HEK293 (cell line): ENCODE data around the gene TARS2.

Experiments used
- CTCF ChIA-PET: fragments of 350-600 bp; formaldehyde crosslinking; extraction: SDS; loops from one replicate; lab custom pipeline; 2021; ENCODE audit warnings: antibody characterized with exemption; lab: Yijun Ruan, JAX
- POLR2A ChIA-PET: fragments of 300-600 bp; formaldehyde crosslinking; extraction: SDS; loops from one replicate; lab custom pipeline; 2020; ENCODE audit warnings: antibody characterized with exemption, inconsistent platforms; lab: Yijun Ruan, JAX
- H3K27ac ChIP-seq: fragments of 200-500 bp; sonication (Bioruptor generic); 2 replicates; pipeline ENCODE4 v1.5.1; 2014; ENCODE audit warnings: low read depth, low read length, control low read depth, inconsistent platforms; ENCODE audit errors: extremely low read depth
- H3K36me3 ChIP-seq, 2 experiments: fragments of 200-500 bp in 1 of 2; sonication (Bioruptor generic) in 1 of 2; 1 replicate in 1 of 2; 2 replicates in 1 of 2; pipeline ENCODE4 v1.5.1; 2014 to 2017; ENCODE audit warnings: inconsistent platforms in 2 of 2, low read length in 2 of 2; ENCODE audit not compliant: control insufficient read depth in 2 of 2, insufficient read depth in 1 of 2
- H3K4me1 ChIP-seq: fragments of 200-500 bp; sonication (Bioruptor generic); 2 replicates; pipeline ENCODE4 v1.5.1; 2014; ENCODE audit warnings: mild to moderate bottlenecking, low read length, inconsistent platforms; ENCODE audit not compliant: control insufficient read depth, insufficient read depth
- H3K4me3 ChIP-seq: 2 replicates; pipeline ENCODE4 v1.5.1; 2011; ENCODE audit warnings: low read depth, mild to moderate bottlenecking, control low read depth, low read length, moderate library complexity
- H3K9me3 ChIP-seq: fragments of 200-500 bp; sonication (Bioruptor generic); 2 replicates; pipeline ENCODE4 v1.5.1; 2014; ENCODE audit warnings: low read depth, low read length, inconsistent platforms; ENCODE audit not compliant: control insufficient read depth, insufficient read depth
- GFI1B ChIP-seq: fragments of 450-650 bp; formaldehyde crosslinking; IDR thresholded peaks from 2 replicates; pipeline ENCODE4 v1.5.1; 2016; ENCODE audit warnings: missing biosample characterization, missing genetic modification characterization
- KLF17 ChIP-seq: fragments of 450-650 bp; formaldehyde crosslinking; IDR thresholded peaks from 2 replicates; pipeline ENCODE4 v1.5.1; 2016; ENCODE audit warnings: missing biosample characterization, missing genetic modification characterization
- MZF1 ChIP-seq: fragments of 450-650 bp; formaldehyde crosslinking; IDR thresholded peaks from 2 replicates; pipeline ENCODE4 v1.5.1; 2017; ENCODE audit warnings: missing biosample characterization, missing genetic modification characterization, borderline replicate concordance
- RBAK ChIP-seq: fragments of 450-650 bp; formaldehyde crosslinking; IDR thresholded peaks from 2 replicates; pipeline ENCODE4 v1.5.1; 2016; ENCODE audit warnings: missing biosample characterization, missing genetic modification characterization
- SCRT1 ChIP-seq: fragments of 450-650 bp; formaldehyde crosslinking; IDR thresholded peaks from 2 replicates; pipeline ENCODE4 v1.5.1; 2016; ENCODE audit warnings: missing biosample characterization, missing genetic modification characterization, borderline replicate concordance
- TCF7L2 ChIP-seq: IDR thresholded peaks from 2 replicates; pipeline ENCODE4 v1.6.1; 2011; ENCODE audit warnings: low read depth, mild to moderate bottlenecking, inconsistent platforms, low read length, moderate library complexity, borderline replicate concordance
- TRIM28 ChIP-seq: IDR thresholded peaks from 2 replicates; pipeline ENCODE4 v1.6.1; 2011; ENCODE audit warnings: low read length, control low read depth, borderline replicate concordance
- WT1 ChIP-seq: fragments of 450-650 bp; formaldehyde crosslinking; IDR thresholded peaks from 2 replicates; pipeline ENCODE4 v1.5.1; 2016; ENCODE audit warnings: missing biosample characterization, missing genetic modification characterization
- ZBTB1 ChIP-seq: fragments of 450-650 bp; formaldehyde crosslinking; IDR thresholded peaks from 2 replicates; pipeline ENCODE4 v1.5.1; 2016; ENCODE audit warnings: missing biosample characterization, missing genetic modification characterization
- ZBTB8A ChIP-seq: fragments of 450-650 bp; formaldehyde crosslinking; IDR thresholded peaks from 2 replicates; pipeline ENCODE4 v1.5.1; 2016; ENCODE audit warnings: missing biosample characterization, missing genetic modification characterization
- ZEB2 ChIP-seq: fragments of 450-650 bp; formaldehyde crosslinking; IDR thresholded peaks from 2 replicates; pipeline ENCODE4 v1.5.1; 2016; ENCODE audit warnings: missing biosample characterization, missing genetic modification characterization
- ZIC2 ChIP-seq: fragments of 450-650 bp; formaldehyde crosslinking; IDR thresholded peaks from 2 replicates; pipeline ENCODE4 v1.5.1; 2016; ENCODE audit warnings: missing biosample characterization, missing genetic modification characterization
- ZNF132 ChIP-seq: fragments of 450-650 bp; formaldehyde crosslinking; IDR thresholded peaks from 2 replicates; pipeline ENCODE4 v1.5.1; 2017; ENCODE audit warnings: missing biosample characterization, missing genetic modification characterization, borderline replicate concordance
- ZNF138 ChIP-seq: fragments of 450-650 bp; formaldehyde crosslinking; IDR thresholded peaks from 2 replicates; pipeline ENCODE4 v1.5.1; 2016; ENCODE audit warnings: missing biosample characterization, missing genetic modification characterization, borderline replicate concordance
- ZNF157 ChIP-seq: fragments of 450-650 bp; formaldehyde crosslinking; IDR thresholded peaks from 2 replicates; pipeline ENCODE4 v1.5.1; 2016; ENCODE audit warnings: missing biosample characterization, missing genetic modification characterization
- ZNF16 ChIP-seq: fragments of 450-650 bp; formaldehyde crosslinking; IDR thresholded peaks from 2 replicates; pipeline ENCODE4 v1.5.1; 2016; ENCODE audit warnings: low read depth, missing biosample characterization, missing genetic modification characterization
- ZNF221 ChIP-seq: fragments of 450-650 bp; formaldehyde crosslinking; IDR thresholded peaks from 2 replicates; pipeline ENCODE4 v1.5.1; 2017; ENCODE audit warnings: missing biosample characterization, missing genetic modification characterization, borderline replicate concordance
- ZNF239 ChIP-seq: fragments of 450-650 bp; formaldehyde crosslinking; IDR thresholded peaks from 2 replicates; pipeline ENCODE4 v1.5.1; 2016; ENCODE audit warnings: missing biosample characterization, missing genetic modification characterization
- ZNF274 ChIP-seq, 2 experiments: fragments of 200-500 bp in 1 of 2; fragments of 450-650 bp in 1 of 2; sonication (Bioruptor generic) in 1 of 2; formaldehyde crosslinking in 1 of 2; IDR thresholded peaks; 2 replicates each; pipeline versions ENCODE4 v1.5.1 to v1.6.1; 2014 to 2016; ENCODE audit warnings: borderline replicate concordance in 1 of 2, inconsistent platforms in 1 of 2, low read length in 1 of 2, missing biosample characterization in 1 of 2, missing genetic modification characterization in 1 of 2
- ZNF311 ChIP-seq: fragments of 450-650 bp; formaldehyde crosslinking; IDR thresholded peaks from 2 replicates; pipeline ENCODE4 v1.5.1; 2017; ENCODE audit warnings: missing biosample characterization, missing genetic modification characterization, borderline replicate concordance
- ZNF341 ChIP-seq: fragments of 450-650 bp; formaldehyde crosslinking; IDR thresholded peaks from 2 replicates; pipeline ENCODE4; 2016; ENCODE audit warnings: low read depth, missing biosample characterization, missing genetic modification characterization
- ZNF350 ChIP-seq: fragments of 450-650 bp; formaldehyde crosslinking; IDR thresholded peaks from 2 replicates; pipeline ENCODE4 v1.5.0; 2017; ENCODE audit warnings: missing biosample characterization, mild to moderate bottlenecking, missing genetic modification characterization
- ZNF391 ChIP-seq: fragments of 450-650 bp; formaldehyde crosslinking; IDR thresholded peaks from 2 replicates; pipeline ENCODE4 v1.5.1; 2016; ENCODE audit warnings: low read depth, missing biosample characterization, missing genetic modification characterization, borderline replicate concordance
- ZNF433 ChIP-seq: fragments of 450-650 bp; formaldehyde crosslinking; IDR thresholded peaks from 2 replicates; pipeline ENCODE4 v1.5.1; 2016; ENCODE audit warnings: missing biosample characterization, missing genetic modification characterization, low read depth
- ZNF449 ChIP-seq: fragments of 450-650 bp; formaldehyde crosslinking; IDR thresholded peaks from 2 replicates; pipeline ENCODE4 v1.5.1; 2017; ENCODE audit warnings: missing biosample characterization, mild to moderate bottlenecking, missing genetic modification characterization, moderate library complexity
- ZNF544 ChIP-seq: fragments of 450-650 bp; formaldehyde crosslinking; IDR thresholded peaks from 2 replicates; pipeline ENCODE4 v1.5.0; 2017; ENCODE audit warnings: missing biosample characterization, missing genetic modification characterization
- ZNF555 ChIP-seq: fragments of 450-650 bp; formaldehyde crosslinking; conservative IDR thresholded peaks from 2 replicates; pipeline ENCODE4 v1.5.1; 2017; ENCODE audit warnings: missing biosample characterization, mild to moderate bottlenecking, missing genetic modification characterization, inconsistent platforms
- ZNF707 ChIP-seq: fragments of 450-650 bp; formaldehyde crosslinking; IDR thresholded peaks from 2 replicates; pipeline ENCODE4 v1.5.1; 2016; ENCODE audit warnings: missing biosample characterization, missing genetic modification characterization
- ZNF76 ChIP-seq: fragments of 450-650 bp; formaldehyde crosslinking; IDR thresholded peaks from 2 replicates; pipeline ENCODE4; 2016; ENCODE audit warnings: low read depth, missing biosample characterization, missing genetic modification characterization, borderline replicate concordance
- TF ChIP-seq, protein P1 (sequence below): fragments of 450-650 bp; formaldehyde crosslinking; IDR thresholded peaks from 2 replicates; pipeline ENCODE4 v1.5.0; 2017; ENCODE audit warnings: missing biosample characterization, missing genetic modification characterization, borderline replicate concordance

TARS2 gene

GRCh38 chr1:150441121-150441520 lies 46.1 kb upstream of the TARS2 start:
- POLR2A ChIA-PET, result interaction anchor here (0.5 kb wide), 1 partner anchor 45 kb away, joined by 9 read pairs; no protein-coding TSS in a partner anchor
- H3K9me3 ChIP-seq, result no peaks in the 10 kb centered on the region
- TF ChIP-seq MZF1, result no peak
- TF ChIP-seq ZNF350 (tag by site-specific recombination), result no peak
- TF ChIP-seq ZNF274 (IDR thresholded peaks at IDR 0.05; ENCODE audit: low read length), result no peak
- TF ChIP-seq ZNF274 (tag by site-specific recombination; IDR thresholded peaks at IDR 0.05; ENCODE audit: borderline replicate concordance), result no peak
- no peak for TF ChIP-seq ZNF433
- no peak for TF ChIP-seq ZIC2
- no peak for TF ChIP-seq ZNF138 (tag by site-specific recombination)
- no peak for TF ChIP-seq ZNF707 (tag by site-specific recombination)
- no peak for TF ChIP-seq SCRT1 (tag by site-specific recombination)
- no peak for TF ChIP-seq ZNF555 (tag by site-specific recombination)
- TF ChIP-seq ZNF449 (tag by site-specific recombination), result no peak
- TF ChIP-seq ZNF544 (tag by site-specific recombination), result no peak
- no peak for TF ChIP-seq ZNF76 (tag by site-specific recombination)
- TF ChIP-seq, protein P1, sequence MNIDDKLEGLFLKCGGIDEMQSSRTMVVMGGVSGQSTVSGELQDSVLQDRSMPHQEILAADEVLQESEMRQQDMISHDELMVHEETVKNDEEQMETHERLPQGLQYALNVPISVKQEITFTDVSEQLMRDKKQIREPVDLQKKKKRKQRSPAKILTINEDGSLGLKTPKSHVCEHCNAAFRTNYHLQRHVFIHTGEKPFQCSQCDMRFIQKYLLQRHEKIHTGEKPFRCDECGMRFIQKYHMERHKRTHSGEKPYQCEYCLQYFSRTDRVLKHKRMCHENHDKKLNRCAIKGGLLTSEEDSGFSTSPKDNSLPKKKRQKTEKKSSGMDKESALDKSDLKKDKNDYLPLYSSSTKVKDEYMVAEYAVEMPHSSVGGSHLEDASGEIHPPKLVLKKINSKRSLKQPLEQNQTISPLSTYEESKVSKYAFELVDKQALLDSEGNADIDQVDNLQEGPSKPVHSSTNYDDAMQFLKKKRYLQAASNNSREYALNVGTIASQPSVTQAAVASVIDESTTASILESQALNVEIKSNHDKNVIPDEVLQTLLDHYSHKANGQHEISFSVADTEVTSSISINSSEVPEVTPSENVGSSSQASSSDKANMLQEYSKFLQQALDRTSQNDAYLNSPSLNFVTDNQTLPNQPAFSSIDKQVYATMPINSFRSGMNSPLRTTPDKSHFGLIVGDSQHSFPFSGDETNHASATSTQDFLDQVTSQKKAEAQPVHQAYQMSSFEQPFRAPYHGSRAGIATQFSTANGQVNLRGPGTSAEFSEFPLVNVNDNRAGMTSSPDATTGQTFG, result no peak
- no peak for TF ChIP-seq ZNF239
- TF ChIP-seq ZNF221, result no peak
- CTCF ChIA-PET, result interaction anchor here (0.8 to 1.6 kb wide), 4 partner anchors 12 to 119 kb away, joined by 3 to 5 read pairs (median 4); no protein-coding TSS in a partner anchor
- H3K27ac ChIP-seq, result no peak overlapping the region
- no peak overlapping the region for H3K4me3 ChIP-seq
- H3K36me3 ChIP-seq, result peaks cover 4 to 33% of the 10 kb centered on the region in 2 experiments
- no peaks in the 10 kb centered on the region for H3K4me1 ChIP-seq

DNA sequence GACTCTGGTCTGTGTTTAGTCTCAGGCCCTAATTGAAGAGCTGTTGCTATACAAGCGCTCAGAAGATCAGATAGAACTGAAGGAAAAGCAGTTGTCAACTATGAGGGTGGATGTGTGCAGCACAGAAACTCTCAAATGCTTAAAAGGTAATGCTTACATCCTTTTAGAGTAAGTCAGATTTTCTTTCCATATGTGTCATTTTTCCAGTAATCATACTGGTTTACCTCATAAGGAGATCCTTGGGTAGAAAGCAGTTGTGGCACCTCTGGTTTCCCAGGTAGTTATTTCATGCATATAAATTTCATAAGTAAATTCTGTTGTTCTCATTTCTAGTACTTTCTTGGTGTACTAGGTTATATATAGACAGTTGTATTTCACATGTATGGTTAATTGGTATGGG lies 43.0 kb upstream of the TARS2 start:
- no peak for TF ChIP-seq ZNF341 (tag by site-specific recombination)
- TF ChIP-seq RBAK (tag by site-specific recombination), result no peak
- no peak for TF ChIP-seq ZEB2 (tag by site-specific recombination)
- no peak for TF ChIP-seq ZNF311
- TF ChIP-seq GFI1B (tag by site-specific recombination), result no peak
- no peak for TF ChIP-seq ZNF391
- TF ChIP-seq ZBTB1, result no peak
- no peak for TF ChIP-seq WT1 (tag by site-specific recombination)
- no peak for TF ChIP-seq TCF7L2
- TF ChIP-seq ZNF16 (tag by site-specific recombination), result no peak
- no peak for TF ChIP-seq TRIM28
- no peak for TF ChIP-seq KLF17 (tag by site-specific recombination)
- no peak for TF ChIP-seq ZNF350 (tag by site-specific recombination)
- no peak for TF ChIP-seq ZNF157 (tag by site-specific recombination)
- TF ChIP-seq ZBTB8A (tag by site-specific recombination), result no peak
- TF ChIP-seq MZF1, result no peak
- no peak for TF ChIP-seq ZNF132 (tag by site-specific recombination)
- H3K4me3 ChIP-seq, result no peak overlapping the region
- H3K4me1 ChIP-seq, result no peaks in the 10 kb centered on the region
- ChIA-PET POLR2A (interaction anchor here (1.0 kb wide), 1 partner anchor 81 kb away, joined by 3 read pairs; no protein-coding TSS in a partner anchor), CTCF (interaction anchor here (0.7 kb wide), 1 partner anchor 15 kb away, joined by 3 read pairs; no protein-coding TSS in a partner anchor)
- H3K9me3 ChIP-seq, result no peaks in the 10 kb centered on the region
- H3K27ac ChIP-seq, result no peak overlapping the region
- peaks cover 29 to 63% of the 10 kb centered on the region in 2 experiments for H3K36me3 ChIP-seq
